ENCODE measurements around the gene CELSR2.

DNA sequence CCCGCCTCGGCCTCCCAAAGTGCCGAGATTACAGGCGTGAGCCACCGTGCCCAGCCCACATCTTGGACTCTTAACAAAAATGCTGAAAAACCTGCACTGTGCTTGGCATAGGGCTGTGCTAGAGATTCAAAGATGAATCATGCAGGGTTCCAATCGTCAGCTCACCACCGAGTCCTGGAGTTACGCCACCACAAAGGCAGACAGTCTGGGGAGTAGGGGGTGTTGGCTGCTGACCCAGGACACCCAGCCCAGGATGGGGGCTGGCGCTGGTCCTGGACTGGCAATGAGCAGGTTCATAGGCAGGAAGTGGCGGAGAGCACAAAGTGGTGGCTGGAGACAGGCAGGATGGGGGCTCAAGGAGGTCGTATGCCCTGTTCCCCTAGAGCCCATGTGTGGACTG is 17.6 kb downstream of the CELSR2 start:
- TF ChIP-seq, protein P1, sequence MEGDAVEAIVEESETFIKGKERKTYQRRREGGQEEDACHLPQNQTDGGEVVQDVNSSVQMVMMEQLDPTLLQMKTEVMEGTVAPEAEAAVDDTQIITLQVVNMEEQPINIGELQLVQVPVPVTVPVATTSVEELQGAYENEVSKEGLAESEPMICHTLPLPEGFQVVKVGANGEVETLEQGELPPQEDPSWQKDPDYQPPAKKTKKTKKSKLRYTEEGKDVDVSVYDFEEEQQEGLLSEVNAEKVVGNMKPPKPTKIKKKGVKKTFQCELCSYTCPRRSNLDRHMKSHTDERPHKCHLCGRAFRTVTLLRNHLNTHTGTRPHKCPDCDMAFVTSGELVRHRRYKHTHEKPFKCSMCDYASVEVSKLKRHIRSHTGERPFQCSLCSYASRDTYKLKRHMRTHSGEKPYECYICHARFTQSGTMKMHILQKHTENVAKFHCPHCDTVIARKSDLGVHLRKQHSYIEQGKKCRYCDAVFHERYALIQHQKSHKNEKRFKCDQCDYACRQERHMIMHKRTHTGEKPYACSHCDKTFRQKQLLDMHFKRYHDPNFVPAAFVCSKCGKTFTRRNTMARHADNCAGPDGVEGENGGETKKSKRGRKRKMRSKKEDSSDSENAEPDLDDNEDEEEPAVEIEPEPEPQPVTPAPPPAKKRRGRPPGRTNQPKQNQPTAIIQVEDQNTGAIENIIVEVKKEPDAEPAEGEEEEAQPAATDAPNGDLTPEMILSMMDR (IDR thresholded peaks at IDR 0.05): no peak
- no peak for TF ChIP-seq POLR2A (IDR thresholded peaks at IDR 0.05)
